ENCODE measurements around the gene DGKQ.
"Not testable (repeated sequence)": the region's sequence is repeated elsewhere in the genome, so short reads cannot be mapped to it uniquely, and the experiment has no call there.

The DGKQ gene

DNA sequence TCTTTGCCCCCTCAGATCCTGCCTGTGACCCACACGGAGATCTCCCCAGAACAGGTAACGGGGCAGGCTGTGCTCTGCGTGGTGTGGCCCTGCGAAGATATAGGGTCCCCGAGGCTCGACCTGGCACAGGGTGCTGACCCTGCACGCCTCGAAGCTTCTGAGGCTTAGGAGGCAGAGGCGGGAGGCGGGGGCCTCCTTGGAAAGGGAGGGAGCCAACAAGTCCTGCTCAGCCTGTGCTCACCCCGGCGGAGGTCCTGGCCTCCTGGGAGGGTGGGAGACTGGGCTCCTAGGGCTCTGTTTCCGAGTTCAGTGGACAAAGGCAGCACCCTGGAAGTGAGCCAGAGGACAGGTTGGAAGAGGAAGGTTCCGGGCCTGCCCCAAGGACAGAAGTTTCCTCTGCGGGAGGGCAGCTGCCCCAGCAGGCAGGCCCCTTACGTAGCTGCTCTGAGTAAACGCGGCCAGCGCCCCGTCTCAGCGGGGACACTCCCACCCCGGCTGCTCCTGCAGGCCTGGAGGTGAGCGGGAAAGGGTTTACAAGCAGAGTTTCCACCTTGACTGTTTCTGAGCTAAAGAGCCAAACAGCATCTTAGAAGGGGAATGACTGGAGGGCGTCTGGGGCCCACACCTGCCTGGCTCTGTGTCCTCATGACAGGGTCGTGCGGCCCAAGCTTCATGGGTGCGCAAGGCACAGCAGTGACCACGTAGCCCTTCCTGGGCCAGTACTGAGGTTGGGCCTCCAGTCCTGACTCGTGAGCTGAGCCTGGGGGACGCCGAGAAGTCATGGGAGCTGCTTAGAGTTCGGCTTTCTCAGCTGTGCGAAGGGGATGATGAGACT lies 25.1 kb downstream of the DGKQ start:
- DNase-seq = no peak

DNA sequence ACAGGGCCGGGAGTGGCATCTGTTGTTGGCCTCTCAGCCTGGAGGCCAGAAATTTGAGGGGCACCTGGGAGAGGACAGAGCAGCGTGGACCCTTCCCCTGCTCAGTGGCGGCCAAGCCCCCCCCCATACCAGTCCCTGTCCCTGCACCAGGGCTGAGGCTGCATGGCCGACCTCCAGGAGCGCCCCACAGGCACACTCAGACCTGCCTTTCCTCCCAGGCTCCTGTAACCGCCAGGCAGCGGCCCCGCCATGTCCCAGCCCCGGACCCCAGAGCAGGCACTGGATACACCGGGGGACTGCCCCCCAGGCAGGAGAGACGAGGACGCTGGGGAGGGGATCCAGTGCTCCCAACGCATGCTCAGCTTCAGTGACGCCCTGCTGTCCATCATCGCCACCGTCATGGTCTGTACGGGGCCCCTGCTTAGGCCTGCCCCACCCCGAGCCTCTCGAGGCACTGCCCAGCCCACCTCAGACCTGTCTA lies 25.8 kb downstream of the DGKQ start:
- DNase-seq = no peak

DNA sequence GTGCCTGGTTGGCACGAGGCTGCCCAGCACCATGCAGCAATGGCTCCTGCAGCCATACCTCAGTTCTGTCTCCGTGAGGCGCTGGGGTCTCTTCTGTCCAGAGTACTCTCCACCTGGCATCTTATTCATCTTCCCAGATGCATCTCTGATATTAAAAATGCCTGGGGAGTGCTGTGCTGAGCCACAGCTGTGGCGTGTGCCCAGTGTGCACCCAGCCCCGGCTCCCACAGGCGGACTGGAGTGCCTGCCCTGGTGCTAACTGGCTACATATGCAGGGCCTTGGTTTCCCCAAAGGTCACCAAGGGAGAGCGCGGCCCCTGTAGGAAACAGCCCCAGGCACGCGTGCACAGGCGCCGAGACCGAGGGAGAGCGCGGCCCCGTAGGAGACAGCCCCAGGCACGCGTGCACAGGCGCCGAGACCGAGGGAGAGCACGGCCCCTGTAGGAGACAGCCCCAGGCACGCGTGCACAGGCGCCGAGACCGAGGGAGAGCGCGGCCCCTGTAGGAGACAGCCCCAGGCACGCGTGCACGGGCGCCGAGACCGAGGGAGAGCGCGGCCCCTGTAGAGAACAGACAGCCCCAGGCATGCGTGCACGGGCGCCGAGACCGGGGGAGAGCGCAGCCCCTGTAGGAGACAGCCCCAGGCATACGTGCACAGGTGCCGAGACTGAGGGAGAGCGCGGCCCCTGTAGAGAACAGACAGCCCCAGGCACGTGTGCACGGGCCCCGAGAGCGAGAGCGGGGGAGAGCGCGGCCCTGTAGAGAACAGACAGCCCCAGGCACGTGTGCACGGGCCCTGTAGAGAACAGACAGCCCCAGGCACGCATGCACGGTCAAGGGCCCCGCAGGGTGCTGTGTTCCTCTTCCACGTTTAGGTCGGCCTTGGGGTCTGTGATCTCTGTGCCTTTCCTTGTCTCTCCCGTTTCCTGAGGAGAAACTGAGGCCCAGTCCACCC lies 26.6 kb downstream of the DGKQ start:
- DNase-seq = no peak

DNA sequence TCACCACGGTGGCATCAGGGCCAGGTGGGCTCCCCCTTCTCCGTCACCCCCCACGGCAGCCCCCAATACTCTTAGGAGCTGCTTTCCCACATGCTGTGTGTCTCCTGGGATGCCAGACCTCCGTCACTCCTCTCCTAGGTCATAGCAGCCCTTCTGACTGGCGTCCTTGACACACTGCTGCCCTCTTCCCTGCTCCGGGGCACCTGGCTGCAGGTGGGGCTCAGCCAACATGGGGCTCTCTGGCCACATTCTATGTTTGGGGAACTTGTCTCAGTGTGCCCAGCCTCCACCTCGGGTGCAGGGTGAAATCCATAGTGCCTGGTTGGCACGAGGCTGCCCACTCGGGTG lies 27.3 kb downstream of the DGKQ start:
- DNase-seq = no peak

DNA sequence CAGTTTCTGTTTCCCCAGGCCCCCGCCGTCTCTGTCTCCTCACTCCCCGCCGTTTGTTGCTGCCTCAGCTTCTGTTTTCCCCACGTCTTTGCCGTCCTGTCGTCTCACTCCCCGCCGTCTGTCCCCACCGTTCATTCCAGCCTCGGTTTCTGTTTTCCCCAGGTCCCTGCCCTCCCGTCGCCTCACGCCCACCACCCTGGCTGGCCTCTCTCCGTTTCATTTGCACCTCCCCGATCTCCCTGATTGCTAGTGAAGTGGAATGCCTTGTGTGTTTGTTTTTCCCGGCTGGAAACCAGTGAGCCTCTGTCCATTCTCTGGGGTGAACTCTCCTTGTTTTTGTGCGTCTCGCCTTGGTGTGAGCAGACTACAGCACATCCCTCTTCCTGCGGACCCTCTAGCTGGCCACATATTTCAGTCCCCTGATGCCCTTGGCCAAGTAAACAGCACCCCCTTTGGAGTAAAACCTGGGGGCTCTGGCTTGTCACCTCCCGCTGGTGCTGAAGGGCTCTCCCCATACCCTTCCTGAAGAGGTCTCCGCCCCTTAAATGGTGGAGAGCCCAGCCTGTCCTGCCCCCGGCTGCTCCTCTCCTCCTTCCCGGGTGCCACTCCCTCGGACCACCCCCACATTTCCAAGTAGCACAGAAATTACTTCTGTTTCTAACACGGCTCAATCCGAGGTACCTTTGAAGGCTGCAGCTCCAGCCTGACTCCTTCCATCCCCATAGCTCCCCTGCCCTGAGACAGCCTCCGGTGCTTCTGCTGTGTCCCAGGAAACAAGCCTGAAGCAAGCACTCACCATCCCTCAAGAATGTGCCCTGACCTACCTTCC lies 27.9 kb downstream of the DGKQ start:
- DNase-seq = no peak

DNA sequence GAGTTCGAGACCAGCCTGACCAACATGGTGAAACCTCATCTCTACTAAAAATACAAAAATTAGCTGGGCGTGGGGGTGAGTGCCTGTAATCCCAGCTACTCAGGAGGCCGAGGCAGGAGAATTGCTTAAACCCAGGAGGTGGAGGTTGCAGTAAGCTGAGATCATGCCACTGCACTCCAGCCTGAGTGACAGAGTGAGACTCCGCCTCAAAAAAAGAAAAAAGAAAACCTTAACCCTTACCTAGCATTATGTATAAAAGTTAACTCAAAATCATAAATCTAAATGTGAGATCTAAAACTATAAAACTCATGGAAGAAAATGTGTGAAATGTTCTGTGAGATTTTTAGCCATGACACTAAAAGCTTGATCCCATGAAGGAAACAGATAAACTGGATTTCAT lies 33.9 kb downstream of the DGKQ start:
- DNase-seq = not testable (repeated sequence)

DNA sequence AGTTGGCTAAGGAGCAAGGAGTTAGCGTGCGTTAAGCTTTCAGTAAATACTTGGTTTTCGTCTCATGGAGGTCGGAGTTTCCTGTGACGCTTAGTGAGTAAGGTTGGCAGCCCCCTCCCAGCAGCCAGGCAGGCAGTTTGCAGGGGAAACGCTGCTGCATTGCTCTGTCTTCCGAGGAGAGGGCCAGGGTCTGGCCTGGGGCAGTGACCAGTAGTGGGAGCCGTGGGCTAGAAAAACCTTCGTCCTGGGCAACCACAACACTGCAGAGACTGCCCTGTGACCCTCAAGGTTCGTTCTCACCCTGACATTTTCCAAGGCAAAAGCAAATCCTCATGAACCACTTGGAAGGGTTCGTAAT lies 40.7 kb downstream of the DGKQ start:
- no peak for DNase-seq

DNA sequence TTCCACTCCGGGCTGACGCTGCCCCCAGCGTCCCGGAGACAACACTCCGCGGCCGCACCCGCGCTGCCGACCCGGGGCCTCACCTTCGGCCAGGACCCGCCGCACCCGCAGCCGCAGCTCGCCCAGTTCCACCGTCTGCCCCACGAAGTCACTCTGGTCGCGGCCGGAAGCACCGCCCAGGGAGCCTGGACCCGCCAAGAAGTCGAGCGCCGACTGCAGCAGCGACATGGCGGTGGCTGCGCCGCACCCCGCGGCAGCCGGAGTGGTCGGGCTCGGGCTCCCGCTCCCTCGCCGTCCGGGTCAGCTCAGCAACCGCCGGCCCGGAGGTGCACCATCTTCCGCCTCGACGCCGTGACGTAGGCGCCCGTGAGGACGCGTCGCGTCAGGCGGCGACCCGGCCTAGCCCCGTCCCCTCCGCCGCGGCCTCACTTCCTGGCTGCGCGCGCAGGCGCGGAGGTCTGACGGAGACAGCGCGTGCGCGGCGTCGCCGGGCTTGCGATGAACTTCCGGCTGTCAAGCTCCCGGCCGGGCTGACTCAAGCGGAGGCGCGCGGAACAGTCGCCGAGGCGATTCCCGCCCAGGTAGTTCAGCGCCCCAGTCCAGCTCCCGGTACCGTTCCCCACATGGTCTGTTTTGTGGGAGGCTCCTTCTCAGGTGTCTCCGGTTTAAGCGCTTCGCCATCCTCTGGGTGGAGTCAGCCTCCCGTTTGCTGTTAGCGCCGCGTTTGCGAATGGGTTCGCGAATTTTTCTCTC lies 41.2 kb downstream of the DGKQ start, which contains the start of the genes GAK and TMEM175:
TSS of gene GAK (minus strand) at position 357 of the 753 bp plus-strand sequence. CDS start at position 228, 129 bp downstream.
TSS of gene TMEM175 (plus strand) at position 501 of the 753 bp plus-strand sequence. CDS start 15,280 bp downstream, outside the sequence.
- DNase-seq = peak; percentile 85 to 91

DNA sequence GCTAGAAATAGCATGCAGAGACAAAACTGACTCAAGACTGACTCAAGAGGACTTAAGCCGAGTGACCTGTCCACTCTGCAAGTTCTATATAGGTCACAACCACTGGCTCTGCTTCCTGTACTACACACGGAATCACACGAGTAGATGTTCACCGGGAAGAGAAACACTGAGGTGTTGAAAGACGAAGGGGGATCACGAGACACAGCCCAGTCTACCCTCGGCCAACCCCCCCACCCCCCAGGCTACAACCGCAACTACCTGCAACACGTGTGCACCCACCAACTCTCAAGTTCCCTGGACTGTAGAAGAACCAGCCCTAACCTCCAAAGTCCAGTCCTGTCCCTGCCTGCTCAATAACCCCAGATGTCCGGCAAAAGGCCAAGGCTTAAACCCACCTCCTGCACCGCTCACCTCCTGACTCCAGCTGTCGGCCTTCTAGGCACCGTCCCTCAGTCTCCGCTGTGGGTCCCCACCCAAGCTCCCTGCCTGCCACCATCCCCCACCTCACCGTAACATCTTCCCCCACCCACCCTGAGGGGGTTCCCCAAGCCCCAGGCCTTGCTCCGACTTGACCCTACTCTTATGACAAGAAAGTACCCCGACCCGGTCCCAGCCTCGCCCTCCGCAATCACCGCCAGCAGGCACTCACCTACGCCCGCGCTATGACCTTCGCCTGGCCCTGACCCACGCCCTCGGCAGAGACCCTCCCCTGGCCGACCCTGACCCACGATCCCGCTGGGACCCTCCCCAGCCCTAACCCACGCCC lies 42.0 kb downstream of the DGKQ start:
- no peak for DNase-seq

DNA sequence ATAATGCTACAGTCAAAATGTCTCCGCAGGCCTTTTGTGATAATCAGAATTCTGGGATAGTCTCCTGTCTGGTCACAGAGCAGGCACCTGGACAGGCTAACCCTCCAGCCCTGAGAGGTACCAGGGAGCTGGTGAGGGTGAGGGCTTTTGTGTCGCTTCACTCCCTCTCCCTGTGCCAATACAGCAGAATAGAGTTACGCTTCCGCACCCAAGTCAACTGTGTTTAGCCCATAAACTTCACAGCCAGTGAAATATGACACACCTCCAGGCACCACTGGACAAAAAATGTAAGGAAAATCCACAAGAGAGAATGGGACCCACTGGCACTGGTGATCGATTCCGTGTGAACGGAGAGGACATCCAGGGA lies 42.6 kb downstream of the DGKQ start:
- no peak for DNase-seq

DNA sequence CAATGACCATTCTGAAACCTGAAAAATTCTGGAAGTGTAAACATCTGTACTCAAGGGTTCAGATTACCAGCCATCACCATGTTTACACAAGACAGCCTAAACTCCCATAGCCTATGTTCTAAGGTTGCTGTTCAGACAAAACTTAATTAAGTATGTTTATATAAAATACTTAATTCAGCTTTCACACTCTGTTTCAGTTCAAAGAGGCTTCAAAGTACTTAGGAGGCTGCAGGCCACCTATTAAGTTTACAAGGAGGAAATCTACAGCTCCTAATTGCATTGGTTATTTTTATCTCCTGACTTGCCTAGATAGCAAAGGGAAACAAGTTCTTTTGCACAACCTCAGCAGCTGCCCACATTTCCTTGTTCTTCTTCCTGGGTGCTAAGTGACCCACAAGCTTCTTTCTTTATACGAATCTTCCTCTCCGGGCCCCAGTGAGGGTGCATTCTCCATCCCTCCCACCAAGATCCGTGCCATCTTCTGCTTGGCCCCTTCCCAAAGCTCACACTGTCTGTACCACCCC lies 43.3 kb downstream of the DGKQ start:
- DNase-seq = no peak

DNA sequence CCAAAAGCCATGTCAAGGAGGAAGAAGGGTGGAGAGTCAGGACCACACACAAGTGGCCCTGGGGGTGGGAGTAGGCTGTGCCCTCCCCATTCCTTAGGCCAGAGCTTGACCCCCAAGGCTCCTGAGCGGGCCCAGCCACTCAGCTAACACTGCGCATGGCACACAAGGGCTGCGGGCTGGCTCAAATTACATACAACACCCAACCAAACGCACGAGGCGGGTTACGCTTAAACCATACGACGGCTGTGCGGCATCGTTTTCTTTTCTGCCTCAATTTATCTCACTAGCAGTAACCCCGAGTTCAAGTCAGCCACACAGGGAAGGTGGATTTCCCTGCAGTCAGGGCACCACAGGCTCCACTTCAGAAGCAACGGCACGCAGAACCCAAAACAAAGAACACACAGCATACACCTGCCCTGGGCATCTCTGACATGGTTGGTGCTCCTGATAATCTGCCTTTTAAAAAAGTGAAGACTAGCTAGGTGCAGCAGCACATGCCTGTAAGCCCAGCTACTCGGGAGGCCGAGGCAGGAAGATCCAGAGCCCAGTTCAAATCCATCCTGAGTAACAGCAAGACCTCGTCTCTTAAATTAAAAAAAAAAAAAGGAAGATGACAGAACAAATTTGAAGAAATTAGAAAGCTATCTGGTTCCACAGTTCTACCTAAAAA lies 44.1 kb downstream of the DGKQ start:
- no peak for DNase-seq

DNA sequence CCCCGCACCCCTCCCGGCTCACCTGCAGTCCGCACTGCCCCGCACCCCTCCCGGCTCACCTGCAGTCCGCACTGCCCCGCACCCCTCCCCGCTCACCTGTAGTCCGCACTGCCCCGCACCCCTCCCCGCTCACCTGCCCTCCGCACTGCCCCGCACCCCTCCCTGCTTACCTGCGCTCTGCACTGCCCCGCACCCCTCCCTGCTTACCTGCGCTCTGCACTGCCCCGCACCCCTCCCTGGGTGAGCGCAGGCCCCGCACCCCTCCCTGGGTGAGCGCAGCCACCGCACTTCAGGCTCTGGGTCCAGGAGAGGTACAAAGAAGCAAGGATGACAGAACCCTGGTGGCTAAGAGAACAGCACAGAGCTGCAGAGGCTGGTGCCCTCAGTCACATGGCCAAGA lies 45.8 kb downstream of the DGKQ start:
- not testable (repeated sequence) for DNase-seq

DNA sequence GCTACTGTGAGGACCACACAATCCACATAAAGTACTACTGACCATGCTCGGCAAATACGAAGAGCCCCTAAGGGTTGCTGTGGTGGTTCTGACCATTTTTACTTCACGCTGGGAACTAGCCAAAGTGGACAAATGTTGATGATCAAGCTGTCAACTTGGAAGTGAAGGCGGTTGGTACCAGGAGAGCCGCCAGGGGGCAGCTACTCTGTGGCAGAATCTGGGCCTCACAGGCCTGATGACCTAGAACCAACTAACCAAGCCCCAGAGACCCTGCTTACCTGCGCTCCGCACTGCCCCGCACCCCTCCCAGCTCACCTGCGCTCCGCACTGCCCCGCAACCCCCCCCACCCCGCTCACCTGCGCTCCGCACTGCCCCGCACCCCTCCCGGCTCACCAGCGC lies 46.8 kb downstream of the DGKQ start:
- DNase-seq = no peak

DNA sequence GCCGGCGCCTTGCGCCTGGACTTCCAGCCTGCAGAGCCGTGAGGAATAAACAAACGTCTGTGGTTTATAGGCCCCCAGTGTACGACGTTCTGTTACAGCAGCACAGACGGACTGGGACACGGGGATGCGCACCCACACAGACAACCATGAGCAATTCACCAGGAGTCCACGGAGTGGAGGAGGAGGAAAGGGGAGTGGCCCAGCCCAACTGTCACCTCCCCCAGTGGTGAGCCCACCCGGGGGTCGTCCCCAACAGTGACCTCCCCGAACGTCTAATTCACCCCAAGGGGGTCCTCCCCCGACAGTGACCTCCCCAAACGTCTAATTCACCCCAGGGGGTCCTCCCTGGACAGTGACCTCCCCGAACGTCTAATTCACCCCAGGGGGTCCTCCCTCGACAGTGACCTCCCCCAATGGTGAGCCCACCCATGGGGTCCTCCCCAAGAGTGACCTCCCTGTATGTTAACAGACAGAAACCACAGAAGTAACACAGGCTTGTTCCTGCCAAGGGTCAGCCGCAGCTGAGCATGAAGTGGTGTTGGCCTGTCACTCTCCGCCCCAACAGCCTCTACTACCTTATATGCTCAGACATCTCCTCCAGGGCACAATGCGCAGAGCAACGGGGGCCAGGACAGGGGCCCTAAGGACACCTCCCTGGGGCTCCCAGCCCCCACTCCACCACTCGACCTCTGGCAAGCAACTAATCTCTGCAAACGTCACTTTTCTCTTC lies 47.4 kb downstream of the DGKQ start:
- DNase-seq = no peak

DNA sequence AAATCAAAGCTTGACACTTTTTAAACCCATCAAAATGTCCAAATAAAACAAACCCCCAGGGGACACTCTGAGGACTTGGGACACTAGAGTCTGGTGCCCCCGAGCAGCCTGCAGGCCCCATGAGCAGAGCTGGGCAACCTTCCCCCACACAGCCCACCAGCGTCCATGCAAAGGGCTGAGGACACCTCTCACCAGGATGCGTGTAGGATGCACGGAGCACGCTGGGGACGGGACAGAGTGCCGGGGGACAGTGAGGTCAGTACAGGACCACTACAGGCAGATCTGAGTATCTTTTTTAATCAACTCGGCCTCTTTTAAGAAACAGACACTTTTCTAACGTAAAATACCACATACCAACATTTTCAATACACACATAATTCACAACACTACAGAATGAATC lies 48.2 kb downstream of the DGKQ start:
- no peak for DNase-seq

DNA sequence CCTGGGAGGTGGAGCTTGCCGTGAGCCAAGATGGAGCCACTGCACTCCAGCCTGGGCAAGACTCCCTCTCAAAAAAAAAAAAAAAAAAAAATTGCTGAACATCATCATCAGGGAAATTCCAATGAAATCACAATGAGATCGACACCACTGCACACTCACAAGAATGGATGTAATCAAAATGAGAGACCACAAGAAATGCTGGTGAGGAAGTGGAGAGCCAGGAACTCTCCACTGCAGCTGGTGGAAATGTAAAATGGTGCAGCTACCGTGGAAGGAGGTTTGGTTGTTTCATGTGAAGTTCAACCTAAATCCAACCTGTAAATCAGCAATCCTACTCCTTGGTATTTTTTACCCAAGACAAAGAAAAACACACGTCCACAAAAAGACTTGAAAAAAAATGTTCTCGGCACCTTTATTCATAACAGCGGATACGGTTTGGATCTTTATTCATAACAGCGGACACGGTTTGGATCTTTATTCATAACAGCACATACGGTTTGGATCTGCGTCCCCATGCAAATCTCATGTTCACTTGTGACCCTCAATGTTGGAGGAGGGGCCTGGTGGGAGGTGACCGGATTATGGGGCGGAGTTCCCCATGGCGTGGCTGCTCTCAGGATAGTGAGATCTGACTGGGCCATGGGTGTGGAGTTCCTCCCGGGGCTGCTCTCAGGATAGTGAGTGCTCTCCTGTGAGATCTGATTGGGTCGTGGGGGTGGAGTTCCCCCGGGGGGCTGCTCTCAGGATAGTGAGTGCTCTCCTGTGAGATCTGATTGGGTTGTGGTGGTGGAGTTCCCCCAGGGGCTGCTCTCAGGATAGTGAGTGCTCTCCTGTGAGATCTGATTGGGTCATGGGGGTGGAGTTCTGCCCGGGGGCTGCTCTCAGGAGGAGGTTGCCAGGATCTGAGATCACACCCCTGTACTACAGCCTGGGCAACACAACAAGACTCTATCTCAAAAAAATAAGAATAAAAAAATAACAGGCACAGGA lies 49.0 kb downstream of the DGKQ start:
- no peak for DNase-seq

DNA sequence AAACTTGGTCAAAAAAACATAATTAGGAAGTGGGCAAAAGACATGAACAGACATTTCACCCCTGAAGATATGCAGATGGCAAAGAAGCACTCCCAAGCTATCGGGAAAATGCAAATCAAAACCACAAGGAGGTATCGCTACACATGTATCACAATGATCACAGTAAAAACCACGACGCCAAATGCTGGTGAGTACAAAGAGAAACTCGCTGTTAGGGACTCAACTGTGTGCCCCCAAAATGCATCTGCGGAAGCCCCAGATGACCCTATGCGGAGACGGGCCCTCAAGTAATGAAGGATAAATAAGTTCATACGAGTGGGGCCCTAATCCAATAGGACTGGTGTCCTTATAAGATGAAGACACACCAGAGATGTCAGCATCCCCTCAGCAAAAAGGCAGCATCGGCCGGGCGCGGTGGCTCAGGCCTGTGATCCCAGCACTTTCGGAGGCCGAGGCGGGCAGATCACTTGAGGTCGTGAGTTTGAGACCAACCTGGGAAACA lies 51.5 kb downstream of the DGKQ start:
- DNase-seq = no peak
